Measurements from ENCODE around the gene AZGP1.
"Not testable (repeated sequence)": the region's sequence is repeated elsewhere in the genome, so short reads cannot be mapped to it uniquely, and the experiment has no call there.

Gene AZGP1

DNA sequence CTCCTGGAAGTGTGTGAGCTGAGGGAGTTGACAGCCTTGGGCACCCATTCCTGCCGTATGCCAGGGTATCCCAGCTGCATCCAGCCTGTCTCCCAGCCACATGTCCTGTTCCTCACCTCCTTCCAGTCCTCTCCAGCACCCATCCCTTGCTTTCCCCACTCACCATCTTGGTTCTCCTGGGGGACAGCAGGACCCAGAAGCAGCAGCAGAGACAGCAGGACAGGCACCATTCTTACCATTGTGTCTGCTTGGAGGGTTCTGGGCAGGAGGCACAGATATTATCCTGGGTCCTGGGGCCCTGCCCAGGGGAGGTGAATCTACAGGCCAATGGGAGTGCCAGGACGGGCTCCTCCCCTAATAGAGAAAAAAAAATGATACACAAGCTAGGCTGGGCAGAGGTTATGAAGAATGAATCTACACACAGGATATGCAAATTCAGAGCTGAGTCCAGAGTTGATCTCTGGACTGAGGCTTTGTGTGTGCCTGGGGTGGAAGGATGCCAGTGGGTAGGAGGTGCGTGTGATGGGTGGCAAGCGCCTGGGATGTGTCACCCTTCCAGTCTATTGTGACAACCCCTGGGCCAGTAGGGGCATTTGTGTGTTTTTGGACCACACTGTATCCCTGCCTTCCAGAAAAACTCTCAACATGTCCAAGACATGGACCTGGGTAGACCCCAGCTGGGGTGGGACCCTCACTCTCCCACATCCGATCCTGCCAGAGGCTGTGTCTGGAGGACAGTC lies at the start of gene AZGP1:
TSS of gene AZGP1 (minus strand) at position 250 of the 740 bp plus-strand sequence. CDS start at position 239, 11 bp downstream.
- DNase-seq = no peak

DNA sequence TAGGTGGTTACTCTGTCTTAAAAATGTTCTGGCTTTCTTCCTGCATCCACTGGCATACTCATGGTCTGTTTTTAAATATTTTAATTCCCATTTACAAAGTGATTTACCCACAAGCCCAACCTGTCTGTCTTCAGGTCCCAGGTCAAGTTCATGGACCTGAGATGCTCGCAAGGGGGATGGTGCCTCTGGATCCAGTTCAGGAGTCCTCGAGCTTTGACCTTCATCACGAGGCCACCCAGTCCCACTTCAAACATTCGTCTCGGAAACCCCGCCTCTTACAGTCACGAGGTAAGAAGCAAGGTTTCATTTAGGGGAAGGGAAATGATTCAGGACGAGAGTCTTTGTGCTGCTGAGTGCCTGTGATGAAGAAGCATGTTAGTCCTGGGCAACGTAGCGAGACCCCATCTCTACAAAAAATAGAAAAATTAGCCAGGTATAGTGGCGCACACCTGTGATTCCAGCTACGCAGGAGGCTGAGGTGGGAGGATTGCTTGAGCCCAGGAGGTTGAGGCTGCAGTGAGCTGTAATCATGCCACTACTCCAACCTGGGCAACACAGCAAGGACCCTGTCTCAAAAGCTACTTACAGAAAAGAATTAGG lies 48.3 kb upstream of the AZGP1 start:
- DNase-seq = no peak

GRCh38 chr7:100023526-100023925 lies 47.7 kb upstream of the AZGP1 start:
- no peak for DNase-seq

- DNase-seq = no peak
Observed at GRCh38 chr7:100022621-100023020, 46.8 kb upstream of the AZGP1 start.

GRCh38 chr7:100021297-100021696 lies 45.5 kb upstream of the AZGP1 start:
- DNase-seq = peak; percentile 73

- DNase-seq = no peak
Observed at GRCh38 chr7:100019908-100020307, 44.1 kb upstream of the AZGP1 start.

DNA sequence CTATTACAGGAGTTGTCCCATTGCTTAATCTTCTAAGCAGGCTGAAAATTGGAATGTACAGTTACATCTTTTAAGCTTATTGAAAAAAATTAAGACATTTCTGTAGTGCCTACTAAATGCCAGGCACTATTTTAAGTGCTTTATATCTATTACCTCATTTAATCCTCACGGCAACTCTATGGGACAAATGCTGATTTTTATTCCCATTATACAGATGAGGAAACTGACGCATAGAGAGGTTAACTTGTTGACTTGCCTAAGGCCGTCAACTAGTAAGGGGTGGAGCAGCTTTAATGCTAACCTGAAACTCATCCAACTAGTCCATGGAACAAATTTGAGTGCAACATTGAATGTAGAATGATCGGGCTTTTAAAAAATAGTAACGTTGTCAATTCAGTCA lies 42.0 kb upstream of the AZGP1 start:
- DNase-seq = no peak

DNA sequence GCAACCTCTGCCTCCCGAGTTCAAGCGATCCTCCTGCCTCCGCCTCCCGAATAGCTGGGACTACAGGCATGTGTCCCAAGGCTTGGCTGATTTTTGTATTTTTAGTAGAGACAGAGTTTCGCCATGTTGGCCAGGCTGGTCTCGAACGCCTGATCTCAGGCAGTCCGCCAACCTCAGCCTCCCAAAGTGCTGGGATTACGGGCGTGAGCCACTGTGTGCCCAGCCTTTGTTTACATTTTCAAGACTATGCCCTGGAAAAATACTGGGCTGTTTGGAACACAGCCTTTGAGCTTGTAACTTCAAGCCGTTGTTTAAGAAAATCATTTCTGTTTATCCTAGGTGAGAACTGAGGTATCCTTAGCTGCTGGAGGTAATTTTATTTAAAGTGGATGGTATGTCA lies 41.5 kb upstream of the AZGP1 start:
- no peak for DNase-seq

GRCh38 chr7:100016215-100016901 lies 40.5 kb upstream of the AZGP1 start:
- no peak for DNase-seq

GRCh38 chr7:100015232-100016214 lies 39.7 kb upstream of the AZGP1 start, which contains the start of gene ZKSCAN1:
TSS of gene ZKSCAN1 (plus strand) at chr7:100015596. CDS start at chr7:100023507, 7,911 bp downstream.
- peak; percentile 95 for DNase-seq

DNA sequence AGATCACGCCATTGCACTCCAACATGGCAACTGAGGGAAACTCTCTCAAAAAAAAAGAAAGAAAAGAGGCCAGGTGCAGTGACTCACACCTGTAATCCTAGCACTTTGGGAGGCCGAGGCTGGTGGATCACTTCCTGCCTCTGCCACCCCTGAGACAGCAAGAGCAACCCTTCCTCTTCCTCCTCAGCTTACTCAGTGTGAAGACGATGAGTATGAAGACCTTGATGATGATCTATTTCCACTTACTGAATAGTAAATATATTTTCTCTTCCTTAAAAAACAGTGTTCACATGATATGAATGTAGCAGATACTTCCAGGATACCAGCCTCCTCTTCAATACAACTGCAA lies 37.5 kb upstream of the AZGP1 start:
- DNase-seq = peak; percentile 12

DNA sequence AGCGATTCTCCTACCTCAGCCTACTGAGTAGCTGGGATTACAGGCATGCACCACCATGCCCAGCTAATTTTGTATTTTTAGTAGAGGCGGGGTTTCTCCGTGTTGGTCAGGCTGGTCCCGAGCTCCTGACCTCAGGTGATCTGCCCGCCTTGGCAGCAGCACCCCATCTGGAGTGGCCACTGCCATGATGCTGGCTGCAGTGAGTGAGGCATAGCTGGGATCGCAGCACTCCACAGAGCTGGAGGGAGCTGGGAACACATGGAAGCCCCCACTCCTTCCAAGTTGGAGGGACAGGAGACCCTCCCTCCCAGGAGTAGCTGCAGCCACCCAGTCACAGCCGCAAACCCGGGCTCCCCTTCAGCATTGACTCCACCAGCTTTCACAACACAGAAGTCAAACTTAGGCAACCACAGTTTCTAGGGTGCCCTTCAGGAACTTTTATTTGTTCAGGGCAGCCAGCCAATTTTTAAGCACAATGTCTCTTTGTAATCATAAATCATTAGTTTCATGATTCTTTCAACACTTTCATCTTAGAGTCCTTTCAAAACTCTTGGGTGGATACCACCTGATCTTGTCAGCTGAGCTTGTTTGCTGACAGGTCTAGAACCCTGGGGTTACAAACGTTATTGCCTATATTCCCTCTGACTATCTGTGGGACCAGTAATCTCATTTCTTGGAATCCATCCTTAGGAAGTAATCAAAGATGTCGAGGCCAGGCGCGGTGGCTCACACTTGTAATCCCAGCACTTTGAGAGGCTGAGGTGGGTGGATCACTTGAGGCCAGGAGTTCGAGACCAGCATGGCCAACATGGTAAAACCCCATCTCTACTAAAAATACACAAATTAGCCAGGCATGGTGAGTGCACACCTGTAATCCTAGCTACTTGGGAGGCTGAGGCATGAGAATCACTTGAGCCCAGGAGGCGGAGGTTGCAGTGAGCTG lies 36.8 kb upstream of the AZGP1 start:
- peak; percentile 38 for DNase-seq

GRCh38 chr7:100011516-100011915 lies 35.7 kb upstream of the AZGP1 start:
- DNase-seq = no peak

- DNase-seq = no peak
Observed at GRCh38 chr7:100010901-100011300, 35.1 kb upstream of the AZGP1 start.

DNA sequence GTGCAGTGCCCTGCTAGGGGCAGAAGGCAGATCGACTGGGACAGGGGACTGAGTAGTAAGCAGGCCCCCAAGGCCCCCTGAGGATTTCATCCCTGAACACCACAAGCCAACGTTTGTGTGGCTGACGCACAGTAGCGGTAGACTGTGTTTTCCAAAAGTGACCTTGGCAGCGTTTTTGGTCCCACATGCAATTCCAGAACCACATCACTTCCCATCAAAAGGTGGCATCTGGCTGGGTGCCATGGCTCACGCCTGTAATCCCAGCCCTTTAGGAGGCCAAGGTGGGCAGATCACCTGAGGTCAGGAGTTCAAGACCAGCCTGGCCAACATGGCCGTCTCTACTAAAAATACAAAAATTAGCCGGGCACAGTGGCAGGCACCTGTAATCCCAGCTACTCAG lies 34.1 kb upstream of the AZGP1 start:
- DNase-seq = not testable (repeated sequence)

DNA sequence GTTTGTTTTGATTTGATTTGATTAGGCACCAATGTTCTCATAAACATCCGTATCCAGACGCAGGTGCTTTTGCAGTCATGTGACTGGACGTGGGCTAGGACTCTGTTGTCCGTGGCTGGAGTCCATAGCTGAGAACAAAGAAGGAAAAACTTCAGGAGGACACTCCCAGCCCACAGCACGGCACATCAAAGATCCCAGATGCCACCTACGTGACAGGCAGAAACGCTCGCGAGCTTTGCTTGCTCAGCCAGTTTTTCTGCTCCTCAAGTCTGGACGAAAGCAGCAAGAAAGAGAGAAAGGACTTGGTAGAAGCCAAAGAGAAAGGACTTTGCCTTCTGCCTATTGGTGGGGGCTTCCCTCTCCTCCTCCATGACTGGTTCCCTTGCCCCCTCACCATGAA lies 32.7 kb upstream of the AZGP1 start:
- no peak for DNase-seq

DNA sequence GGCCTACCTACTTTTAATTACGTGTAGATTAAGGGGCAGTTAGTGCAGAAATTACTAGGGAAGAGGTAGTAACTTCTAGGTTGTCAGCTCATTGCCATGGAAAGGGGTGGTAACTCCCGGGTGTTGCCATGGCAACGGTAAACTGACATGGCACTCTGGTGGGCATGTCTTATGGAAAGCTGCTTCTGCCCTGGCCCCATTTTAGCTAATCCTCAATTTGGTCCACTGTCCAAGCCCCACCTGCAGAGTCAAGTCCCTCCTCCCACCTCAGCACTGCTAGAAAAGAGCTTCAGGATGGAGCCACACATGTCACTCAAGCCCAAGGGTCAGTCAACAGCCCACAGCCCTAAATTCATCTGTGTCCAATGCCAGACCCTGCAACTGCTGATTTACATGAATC lies 32.1 kb upstream of the AZGP1 start:
- no peak for DNase-seq

DNA sequence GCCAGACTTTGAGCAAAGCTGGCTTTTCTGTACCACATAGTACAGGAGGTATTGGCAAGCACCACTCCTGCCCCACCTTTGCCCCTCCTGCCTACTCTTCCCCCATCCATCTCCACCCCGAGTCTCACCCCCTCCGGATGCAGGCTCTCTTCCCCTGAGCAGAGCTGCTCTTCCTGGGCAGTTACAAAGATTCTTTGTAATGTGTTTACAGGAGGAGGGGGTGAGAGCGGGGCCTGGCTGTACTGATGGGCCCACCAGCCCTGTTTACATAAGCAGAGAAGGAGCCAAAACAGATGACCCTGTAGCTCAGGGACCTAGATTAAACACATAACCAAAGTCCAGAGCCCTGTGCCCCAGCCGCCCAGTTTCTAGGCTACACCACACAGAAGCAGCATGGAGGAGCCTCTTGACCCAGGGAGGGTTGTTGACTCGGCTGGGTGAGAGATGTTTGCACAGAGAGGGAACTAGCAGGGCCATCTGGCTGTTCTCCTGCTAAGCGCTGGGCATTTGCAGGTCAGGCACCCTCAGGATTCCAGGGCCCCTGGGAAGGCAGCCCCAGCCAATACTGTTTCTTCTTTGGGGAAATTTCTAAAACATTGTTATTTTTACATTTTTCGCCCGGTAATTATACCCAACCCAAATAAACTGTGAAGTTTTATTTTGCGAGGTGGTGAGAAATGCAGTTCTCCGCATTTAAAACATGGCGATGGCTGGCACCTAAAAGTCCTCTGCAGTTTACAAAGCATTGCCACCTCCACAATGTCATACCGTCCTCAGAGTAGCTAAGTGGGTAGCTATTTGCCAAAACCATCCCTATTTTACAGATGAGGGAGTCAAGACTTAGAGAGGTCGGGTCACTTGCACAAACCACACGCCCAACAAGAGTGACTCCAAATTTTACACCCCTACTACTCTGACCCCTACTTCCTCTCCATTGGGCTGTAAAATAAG lies 28.2 kb upstream of the AZGP1 start:
- no peak for DNase-seq

DNA sequence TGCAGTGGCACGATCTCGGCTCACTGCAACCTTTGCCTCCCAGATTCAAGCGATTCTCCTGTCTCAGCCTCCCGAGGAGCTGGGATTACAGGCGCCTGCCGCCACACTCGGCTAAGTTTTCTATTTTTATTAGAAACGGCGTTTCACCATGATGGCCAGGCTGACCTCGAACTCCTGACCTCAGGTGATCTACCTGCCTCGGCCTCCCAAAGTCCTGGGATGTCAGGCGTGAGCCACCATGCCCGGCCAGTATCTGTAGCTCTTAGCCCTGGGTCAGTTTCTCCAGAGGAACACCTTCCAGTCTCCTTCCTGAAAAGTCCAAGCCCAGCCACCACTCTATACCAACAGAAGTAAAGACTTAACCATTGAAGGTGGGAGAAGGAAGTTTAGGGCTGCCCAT lies 24.4 kb upstream of the AZGP1 start:
- DNase-seq = no peak

DNA sequence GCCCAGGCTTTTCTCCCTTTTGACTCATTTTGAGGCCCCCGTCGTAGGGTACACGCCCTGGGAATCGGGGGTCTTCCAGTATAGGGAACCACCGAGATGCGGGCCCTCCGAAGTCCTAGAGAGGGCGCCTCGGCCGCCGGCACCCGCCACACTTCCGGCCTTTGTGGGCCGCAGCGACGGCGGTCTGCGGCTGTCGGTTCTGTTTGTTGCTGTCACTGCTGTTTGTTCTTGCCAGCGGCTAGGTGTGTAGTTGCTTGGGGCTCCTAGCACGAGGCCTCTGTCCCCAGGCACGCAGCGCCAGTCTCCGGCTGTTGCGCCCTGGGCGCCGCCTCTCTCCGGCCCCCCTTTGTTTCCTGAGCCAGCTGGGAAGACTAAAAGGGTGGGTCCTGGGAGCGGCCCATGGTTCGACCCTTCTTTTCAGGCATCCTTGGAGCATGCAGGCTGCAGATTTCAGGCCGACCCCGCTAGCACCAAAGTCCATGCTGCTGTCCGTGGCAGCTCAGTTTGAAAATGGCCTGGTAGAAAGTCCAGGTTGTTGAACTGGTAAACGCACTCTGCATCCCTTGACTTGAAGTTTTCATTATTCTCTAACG lies 21.8 kb upstream of the AZGP1 start:
- DNase-seq = peak; percentile 40

All from inflammatory macrophage treated with lipopolysaccharide for 4 hours (primary cell).